H1 (cell line): ENCODE measurements around the gene NFXL1.

ENCODE experiments used
- EGR1 ChIP-seq: IDR thresholded peaks from 2 replicates; pipeline ENCODE4 v1.6.1; 2011; ENCODE audit warnings: low read depth, low read length, borderline replicate concordance
- EZH2 ChIP-seq: fragments of 200-600 bp; sonication (generic); IDR thresholded peaks from 2 replicates; pipeline ENCODE4 v1.7.1; 2012; ENCODE audit warnings: low read depth, mild to moderate bottlenecking, moderate library complexity, low read length, inconsistent platforms; ENCODE audit not compliant: severe bottlenecking
- KDM5A ChIP-seq: fragments of 200-600 bp; IDR thresholded peaks from 2 replicates; pipeline ENCODE4 v1.7.1; 2012; ENCODE audit warnings: mild to moderate bottlenecking, low read length, inconsistent platforms, mixed read lengths
- TF ChIP-seq, protein P1 (sequence below), 3 experiments: IDR thresholded peaks; 1 replicate in 2 of 3; 2 replicates in 1 of 3; pipeline versions ENCODE4 v1.5.1 to v1.6.1; 2011; ENCODE audit warnings: low read length in 3 of 3, mild to moderate bottlenecking in 3 of 3, inconsistent platforms in 2 of 3, low read depth in 1 of 3, moderate library complexity in 1 of 3; ENCODE audit not compliant: insufficient read depth in 1 of 3; ENCODE audit errors: control extremely low read depth in 1 of 3

DNA sequence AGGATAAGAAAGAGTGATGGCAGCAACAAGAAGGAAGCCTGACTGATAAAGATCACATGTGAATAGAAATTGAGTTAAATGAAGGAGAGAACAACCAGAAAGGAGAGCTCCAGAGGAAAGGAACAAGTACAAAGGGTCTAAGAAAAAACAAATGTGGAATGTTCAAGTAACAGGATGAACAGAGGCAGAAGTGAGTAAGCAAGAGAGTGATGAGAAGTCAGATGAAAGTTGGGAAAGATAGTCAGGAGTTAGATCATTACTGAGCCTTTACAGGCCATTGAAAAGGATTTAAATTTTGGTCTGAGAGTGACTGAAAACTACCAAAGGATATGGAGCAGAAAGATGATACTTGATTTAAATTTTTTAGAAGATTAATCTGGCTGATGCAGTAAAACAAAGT lies 38.1 kb downstream of the NFXL1 start:
- TF ChIP-seq, protein P1, sequence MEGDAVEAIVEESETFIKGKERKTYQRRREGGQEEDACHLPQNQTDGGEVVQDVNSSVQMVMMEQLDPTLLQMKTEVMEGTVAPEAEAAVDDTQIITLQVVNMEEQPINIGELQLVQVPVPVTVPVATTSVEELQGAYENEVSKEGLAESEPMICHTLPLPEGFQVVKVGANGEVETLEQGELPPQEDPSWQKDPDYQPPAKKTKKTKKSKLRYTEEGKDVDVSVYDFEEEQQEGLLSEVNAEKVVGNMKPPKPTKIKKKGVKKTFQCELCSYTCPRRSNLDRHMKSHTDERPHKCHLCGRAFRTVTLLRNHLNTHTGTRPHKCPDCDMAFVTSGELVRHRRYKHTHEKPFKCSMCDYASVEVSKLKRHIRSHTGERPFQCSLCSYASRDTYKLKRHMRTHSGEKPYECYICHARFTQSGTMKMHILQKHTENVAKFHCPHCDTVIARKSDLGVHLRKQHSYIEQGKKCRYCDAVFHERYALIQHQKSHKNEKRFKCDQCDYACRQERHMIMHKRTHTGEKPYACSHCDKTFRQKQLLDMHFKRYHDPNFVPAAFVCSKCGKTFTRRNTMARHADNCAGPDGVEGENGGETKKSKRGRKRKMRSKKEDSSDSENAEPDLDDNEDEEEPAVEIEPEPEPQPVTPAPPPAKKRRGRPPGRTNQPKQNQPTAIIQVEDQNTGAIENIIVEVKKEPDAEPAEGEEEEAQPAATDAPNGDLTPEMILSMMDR (IDR thresholded peaks at IDR 0.05; ENCODE audit: control extremely low read depth in 1 of 3, insufficient read depth in 1 of 3, low read depth in 1 of 3, low read length in 3 of 3): no peak
- no peak for TF ChIP-seq EZH2
- no peak for TF ChIP-seq KDM5A
- TF ChIP-seq EGR1: no peak
